ENCODE results near the gene ERBB4.

Gene ERBB4

GRCh38 chr2:211931314-211931713 is 607.3 kb downstream of the ERBB4 start:
- Histone ChIP-seq H3K4me1 (ENCODE audit: control insufficient read depth, low read depth, low read length) (peaks cover 7% of the 10 kb centered on the region), H3K36me3 (ENCODE audit: control insufficient read depth, low read depth, low read length) (no peaks in the 10 kb centered on the region)

GRCh38 chr2:211930331-211930730 is 608.3 kb downstream of the ERBB4 start:
- no peaks in the 10 kb centered on the region for H3K36me3 ChIP-seq (ENCODE audit: control insufficient read depth, low read depth, low read length)
- peaks cover 7% of the 10 kb centered on the region for H3K4me1 ChIP-seq (ENCODE audit: control insufficient read depth, low read depth, low read length)
- H3K27ac ChIP-seq (ENCODE audit: low read length), result no peak overlapping the region
- H3K4me3 ChIP-seq (ENCODE audit: low read length), result no peak overlapping the region
- no peak overlapping the region for H3K9ac ChIP-seq (ENCODE audit: low read length)
- H3K9me3 ChIP-seq (ENCODE audit: control insufficient read depth, low read depth, low read length), result no peaks in the 10 kb centered on the region
- no peaks in the 10 kb centered on the region for H3K27me3 ChIP-seq (ENCODE audit: control insufficient read depth, insufficient read depth, low read length)

More at GRCh38 chr2:211931314-211931713, 607.3 kb downstream of the ERBB4 start:
- no peak overlapping the region for H3K9ac ChIP-seq (ENCODE audit: low read length)
- H3K4me3 ChIP-seq (ENCODE audit: low read length), result no peak overlapping the region
- no peaks in the 10 kb centered on the region for H3K27me3 ChIP-seq (ENCODE audit: control insufficient read depth, insufficient read depth, low read length)
- no peaks in the 10 kb centered on the region for H3K9me3 ChIP-seq (ENCODE audit: control insufficient read depth, low read depth, low read length)
- no peak overlapping the region for H3K27ac ChIP-seq (ENCODE audit: low read length)

GRCh38 chr2:211928201-211928600 is 610.4 kb downstream of the ERBB4 start:
- Histone ChIP-seq H3K9me3 (ENCODE audit: control insufficient read depth, low read depth, low read length) (no peaks in the 10 kb centered on the region), H3K27me3 (ENCODE audit: control insufficient read depth, insufficient read depth, low read length) (no peaks in the 10 kb centered on the region), H3K27ac (ENCODE audit: low read length) (no peak overlapping the region), H3K4me3 (ENCODE audit: low read length) (no peak overlapping the region), H3K4me1 (ENCODE audit: control insufficient read depth, low read depth, low read length) (peaks cover 7% of the 10 kb centered on the region), H3K36me3 (ENCODE audit: control insufficient read depth, low read depth, low read length) (no peaks in the 10 kb centered on the region), H3K9ac (ENCODE audit: low read length) (peak overlapping the region; percentile 3)

GRCh38 chr2:211923019-211923418 is 615.6 kb downstream of the ERBB4 start:
- Histone ChIP-seq H3K36me3 (ENCODE audit: control insufficient read depth, low read depth, low read length) (no peaks in the 10 kb centered on the region), H3K9me3 (ENCODE audit: control insufficient read depth, low read depth, low read length) (no peaks in the 10 kb centered on the region), H3K27ac (ENCODE audit: low read length) (no peak overlapping the region), H3K27me3 (ENCODE audit: control insufficient read depth, insufficient read depth, low read length) (no peaks in the 10 kb centered on the region), H3K9ac (ENCODE audit: low read length) (no peak overlapping the region), H3K4me3 (ENCODE audit: low read length) (no peak overlapping the region), H3K4me1 (ENCODE audit: control insufficient read depth, low read depth, low read length) (peaks cover 2% of the 10 kb centered on the region)

GRCh38 chr2:211903961-211904360 is 634.6 kb downstream of the ERBB4 start:
- Histone ChIP-seq H3K9me3 (ENCODE audit: control insufficient read depth, low read depth, low read length) (no peaks in the 10 kb centered on the region), H3K4me3 (ENCODE audit: low read length) (no peak overlapping the region), H3K9ac (ENCODE audit: low read length) (no peak overlapping the region), H3K4me1 (ENCODE audit: control insufficient read depth, low read depth, low read length) (no peaks in the 10 kb centered on the region), H3K27ac (ENCODE audit: low read length) (no peak overlapping the region), H3K36me3 (ENCODE audit: control insufficient read depth, low read depth, low read length) (no peaks in the 10 kb centered on the region), H3K27me3 (ENCODE audit: control insufficient read depth, insufficient read depth, low read length) (no peaks in the 10 kb centered on the region)

GRCh38 chr2:211901226-211901846 is 637.3 kb downstream of the ERBB4 start:
- Histone ChIP-seq H3K4me1 (ENCODE audit: control insufficient read depth, low read depth, low read length) (no peaks in the 10 kb centered on the region), H3K4me3 (ENCODE audit: low read length) (no peak overlapping the region), H3K36me3 (ENCODE audit: control insufficient read depth, low read depth, low read length) (no peaks in the 10 kb centered on the region), H3K9ac (ENCODE audit: low read length) (no peak overlapping the region), H3K9me3 (ENCODE audit: control insufficient read depth, low read depth, low read length) (no peaks in the 10 kb centered on the region), H3K27me3 (ENCODE audit: control insufficient read depth, insufficient read depth, low read length) (no peaks in the 10 kb centered on the region), H3K27ac (ENCODE audit: low read length) (no peak overlapping the region)

- Histone ChIP-seq H3K36me3 (ENCODE audit: control insufficient read depth, low read depth, low read length) (no peaks in the 10 kb centered on the region), H3K4me1 (ENCODE audit: control insufficient read depth, low read depth, low read length) (no peaks in the 10 kb centered on the region), H3K9me3 (ENCODE audit: control insufficient read depth, low read depth, low read length) (no peaks in the 10 kb centered on the region), H3K27me3 (ENCODE audit: control insufficient read depth, insufficient read depth, low read length) (no peaks in the 10 kb centered on the region), H3K9ac (ENCODE audit: low read length) (no peak overlapping the region), H3K4me3 (ENCODE audit: low read length) (no peak overlapping the region), H3K27ac (ENCODE audit: low read length) (no peak overlapping the region)
Observed at GRCh38 chr2:211900518-211900917, 638.1 kb downstream of the ERBB4 start.

GRCh38 chr2:211900000-211900399 is 638.6 kb downstream of the ERBB4 start:
- H3K27me3 ChIP-seq (ENCODE audit: control insufficient read depth, insufficient read depth, low read length), result no peaks in the 10 kb centered on the region
- H3K9me3 ChIP-seq (ENCODE audit: control insufficient read depth, low read depth, low read length), result no peaks in the 10 kb centered on the region
- H3K36me3 ChIP-seq (ENCODE audit: control insufficient read depth, low read depth, low read length), result no peaks in the 10 kb centered on the region
- H3K4me1 ChIP-seq (ENCODE audit: control insufficient read depth, low read depth, low read length), result no peaks in the 10 kb centered on the region
- no peak overlapping the region for H3K4me3 ChIP-seq (ENCODE audit: low read length)
- no peak overlapping the region for H3K27ac ChIP-seq (ENCODE audit: low read length)
- H3K9ac ChIP-seq (ENCODE audit: low read length), result no peak overlapping the region

GRCh38 chr2:211898702-211899101 is 639.9 kb downstream of the ERBB4 start:
- H3K27ac ChIP-seq (ENCODE audit: low read length), result no peak overlapping the region

GRCh38 chr2:211881449-211881848 is 657.2 kb downstream of the ERBB4 start:
- Histone ChIP-seq H3K36me3 (ENCODE audit: control insufficient read depth, low read depth, low read length) (no peaks in the 10 kb centered on the region), H3K9ac (ENCODE audit: low read length) (no peak overlapping the region), H3K4me1 (ENCODE audit: control insufficient read depth, low read depth, low read length) (no peaks in the 10 kb centered on the region), H3K27me3 (ENCODE audit: control insufficient read depth, insufficient read depth, low read length) (no peaks in the 10 kb centered on the region), H3K27ac (ENCODE audit: low read length) (no peak overlapping the region), H3K4me3 (ENCODE audit: low read length) (no peak overlapping the region), H3K9me3 (ENCODE audit: control insufficient read depth, low read depth, low read length) (no peaks in the 10 kb centered on the region)

More at GRCh38 chr2:211898702-211899101, 639.9 kb downstream of the ERBB4 start:
- Histone ChIP-seq H3K36me3 (ENCODE audit: control insufficient read depth, low read depth, low read length) (no peaks in the 10 kb centered on the region), H3K27me3 (ENCODE audit: control insufficient read depth, insufficient read depth, low read length) (no peaks in the 10 kb centered on the region), H3K9ac (ENCODE audit: low read length) (no peak overlapping the region), H3K4me1 (ENCODE audit: control insufficient read depth, low read depth, low read length) (no peaks in the 10 kb centered on the region), H3K4me3 (ENCODE audit: low read length) (no peak overlapping the region), H3K9me3 (ENCODE audit: control insufficient read depth, low read depth, low read length) (no peaks in the 10 kb centered on the region)

GRCh38 chr2:211879323-211879722 is 659.3 kb downstream of the ERBB4 start:
- no peaks in the 10 kb centered on the region for H3K4me1 ChIP-seq (ENCODE audit: control insufficient read depth, low read depth, low read length)
- no peak overlapping the region for H3K9ac ChIP-seq (ENCODE audit: low read length)
- no peak overlapping the region for H3K4me3 ChIP-seq (ENCODE audit: low read length)
- no peaks in the 10 kb centered on the region for H3K27me3 ChIP-seq (ENCODE audit: control insufficient read depth, insufficient read depth, low read length)
- H3K9me3 ChIP-seq (ENCODE audit: control insufficient read depth, low read depth, low read length), result no peaks in the 10 kb centered on the region
- H3K36me3 ChIP-seq (ENCODE audit: control insufficient read depth, low read depth, low read length), result no peaks in the 10 kb centered on the region
- no peak overlapping the region for H3K27ac ChIP-seq (ENCODE audit: low read length)

GRCh38 chr2:211877061-211877460 is 661.5 kb downstream of the ERBB4 start:
- H3K36me3 ChIP-seq (ENCODE audit: control insufficient read depth, low read depth, low read length), result no peaks in the 10 kb centered on the region
- H3K9me3 ChIP-seq (ENCODE audit: control insufficient read depth, low read depth, low read length), result no peaks in the 10 kb centered on the region
- no peak overlapping the region for H3K9ac ChIP-seq (ENCODE audit: low read length)
- H3K27ac ChIP-seq (ENCODE audit: low read length), result no peak overlapping the region
- no peaks in the 10 kb centered on the region for H3K27me3 ChIP-seq (ENCODE audit: control insufficient read depth, insufficient read depth, low read length)
- H3K4me1 ChIP-seq (ENCODE audit: control insufficient read depth, low read depth, low read length), result no peaks in the 10 kb centered on the region
- H3K4me3 ChIP-seq (ENCODE audit: low read length), result no peak overlapping the region
